Measurements from ENCODE around the gene SERPING1. TPM values are rescaled to one million over a fixed set of nuclear protein-coding genes. Genes with fewer than 3 reads are reported as not detected.
A peak's percentile ranks its signal among the peaks of the same experiment; 100 is the strongest.

SERPING1 gene
- not detected in 2 replicates for total RNA-seq

- peaks cover 30% of the 10 kb centered on the region for H3K27me3 Mint-ChIP-seq (ENCODE audit: insufficient read depth)
- no peaks in the 10 kb centered on the region for H3K36me3 Mint-ChIP-seq (ENCODE audit: low read depth)
Observed at GRCh38 chr11:57597461-57597915, at the start of gene SERPING1. SERPING1 (plus strand) TSS chr11:57597685; CDS start chr11:57598271, 586 bp downstream.

GRCh38 chr11:57547854-57548377 is 49.6 kb upstream of the SERPING1 start:
- H3K9me3 Mint-ChIP-seq = no peaks in the 10 kb centered on the region
- H3K27me3 Mint-ChIP-seq (ENCODE audit: insufficient read depth) = no peaks in the 10 kb centered on the region
- H3K27ac Mint-ChIP-seq = peak overlapping the region; percentile 63
- no peaks in the 10 kb centered on the region for H3K4me1 Mint-ChIP-seq (ENCODE audit: low read depth)
- no peak overlapping the region for H3K4me3 Mint-ChIP-seq
- DNase-seq (ENCODE audit: low spot score) = no peak
- intact Hi-C loops (cut with micrococcal nuclease) = no loop called here
- H3K36me3 Mint-ChIP-seq (ENCODE audit: low read depth) = peaks cover 33% of the 10 kb centered on the region

More at GRCh38 chr11:57597461-57597915, at the start of gene SERPING1:
- Mint-ChIP-seq H3K4me3 (no peak within 1 kb of the TSS), H3K9me3 (no peaks in the 10 kb centered on the region), H3K4me1 (ENCODE audit: low read depth) (no peaks in the 10 kb centered on the region), H3K27ac (no peak within 1 kb of the TSS)
- intact Hi-C loops (cut with micrococcal nuclease) = no loop called here
- no peak for DNase-seq (ENCODE audit: low spot score)

GRCh38 chr11:57549983-57550382 is 47.5 kb upstream of the SERPING1 start:
- Mint-ChIP-seq H3K4me1 (ENCODE audit: low read depth) (peaks cover under 1% of the 10 kb centered on the region), H3K4me3 (no peak overlapping the region), H3K27me3 (ENCODE audit: insufficient read depth) (no peaks in the 10 kb centered on the region), H3K9me3 (no peaks in the 10 kb centered on the region), H3K36me3 (ENCODE audit: low read depth) (peaks cover 49% of the 10 kb centered on the region), H3K27ac (no peak overlapping the region)
- no peak for DNase-seq (ENCODE audit: low spot score)
- intact Hi-C loops (cut with micrococcal nuclease) = no loop called here

DNA sequence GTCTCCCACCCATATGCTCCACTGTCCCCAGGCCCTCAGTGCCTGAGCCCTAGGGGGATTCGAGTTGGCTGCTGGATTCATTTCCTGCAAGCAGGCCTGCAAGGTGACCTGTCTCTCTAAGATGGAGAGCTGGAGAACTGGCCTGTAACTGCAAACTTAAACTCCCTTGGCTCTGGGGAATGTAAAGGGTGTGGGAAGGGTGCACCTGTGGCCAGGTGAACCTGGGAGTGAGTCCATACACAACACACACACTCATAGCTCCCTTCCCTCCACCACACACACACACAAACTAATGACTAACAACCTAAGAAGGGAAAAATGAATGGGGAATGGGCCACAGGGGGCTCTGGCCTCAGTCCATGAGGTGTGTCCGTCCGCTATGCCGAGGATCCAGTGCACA is 45.5 kb upstream of the SERPING1 start:
- Mint-ChIP-seq H3K4me1 (ENCODE audit: low read depth) (peaks cover 6% of the 10 kb centered on the region), H3K36me3 (ENCODE audit: low read depth) (peaks cover 56% of the 10 kb centered on the region), H3K27ac (no peak overlapping the region), H3K4me3 (no peak overlapping the region), H3K27me3 (ENCODE audit: insufficient read depth) (no peaks in the 10 kb centered on the region), H3K9me3 (no peaks in the 10 kb centered on the region)
- intact Hi-C loops (cut with micrococcal nuclease) = no loop called here
- no peak for DNase-seq (ENCODE audit: low spot score)

GRCh38 chr11:57552479-57552878 is 45.0 kb upstream of the SERPING1 start:
- Mint-ChIP-seq H3K36me3 (ENCODE audit: low read depth) (peaks cover 57% of the 10 kb centered on the region), H3K4me1 (ENCODE audit: low read depth) (peaks cover 6% of the 10 kb centered on the region), H3K4me3 (no peak overlapping the region), H3K27ac (no peak overlapping the region), H3K27me3 (ENCODE audit: insufficient read depth) (peaks cover 1% of the 10 kb centered on the region), H3K9me3 (no peaks in the 10 kb centered on the region)
- intact Hi-C loops (cut with micrococcal nuclease) = no loop called here
- no peak for DNase-seq (ENCODE audit: low spot score)

DNA sequence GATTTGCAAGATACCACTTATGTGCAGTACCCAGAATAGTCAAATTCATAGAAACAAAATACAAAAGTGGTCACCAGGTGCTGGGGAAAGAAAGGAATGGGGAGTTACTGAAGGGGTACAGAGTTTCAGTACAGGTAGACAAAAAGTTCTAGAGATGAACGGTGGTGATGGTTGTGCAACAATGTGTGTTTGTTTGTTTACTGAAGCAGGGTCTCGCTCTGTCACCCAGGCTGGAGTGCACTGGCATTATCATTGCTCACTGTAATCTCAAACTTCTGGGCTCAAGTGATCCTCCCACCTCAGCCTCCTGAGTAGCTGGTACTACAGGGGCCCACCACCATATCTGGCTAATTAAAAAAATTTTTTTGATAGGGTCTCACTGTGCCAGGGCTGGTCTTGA is 42.1 kb upstream of the SERPING1 start:
- DNase-seq (ENCODE audit: low spot score) = no peak
- H3K4me1 Mint-ChIP-seq (ENCODE audit: low read depth) = peaks cover 6% of the 10 kb centered on the region
- H3K27ac Mint-ChIP-seq = no peak overlapping the region
- H3K36me3 Mint-ChIP-seq (ENCODE audit: low read depth) = peaks cover 54% of the 10 kb centered on the region
- no peaks in the 10 kb centered on the region for H3K9me3 Mint-ChIP-seq
- peaks cover 1% of the 10 kb centered on the region for H3K27me3 Mint-ChIP-seq (ENCODE audit: insufficient read depth)
- H3K4me3 Mint-ChIP-seq = no peak overlapping the region
- intact Hi-C loops (cut with micrococcal nuclease) = no loop called here

DNA sequence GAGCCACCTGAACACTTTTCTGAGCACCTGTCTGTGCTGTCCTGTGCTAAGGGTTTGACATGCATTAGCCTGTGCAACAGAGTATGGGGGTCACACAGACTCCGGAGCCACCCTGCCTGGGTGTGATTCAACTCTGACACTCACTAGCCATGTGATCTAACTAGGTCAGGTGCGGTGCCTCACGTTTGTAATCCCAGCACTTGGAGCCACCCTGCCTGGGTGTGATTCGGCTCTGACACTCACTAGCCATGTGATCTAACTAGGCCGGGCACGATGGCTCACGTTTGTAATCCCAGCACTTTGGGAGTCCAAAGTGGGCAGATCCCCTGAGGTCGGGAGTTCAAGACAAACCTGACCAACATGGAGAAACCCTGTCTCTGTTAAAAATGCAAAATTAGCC is 41.4 kb upstream of the SERPING1 start:
- intact Hi-C loops (cut with micrococcal nuclease) = no loop called here
- DNase-seq (ENCODE audit: low spot score) = no peak
- Mint-ChIP-seq H3K9me3 (no peaks in the 10 kb centered on the region), H3K27me3 (ENCODE audit: insufficient read depth) (peaks cover 1% of the 10 kb centered on the region), H3K4me1 (ENCODE audit: low read depth) (peaks cover 8% of the 10 kb centered on the region), H3K36me3 (ENCODE audit: low read depth) (peaks cover 55% of the 10 kb centered on the region), H3K27ac (no peak overlapping the region), H3K4me3 (no peak overlapping the region)

DNA sequence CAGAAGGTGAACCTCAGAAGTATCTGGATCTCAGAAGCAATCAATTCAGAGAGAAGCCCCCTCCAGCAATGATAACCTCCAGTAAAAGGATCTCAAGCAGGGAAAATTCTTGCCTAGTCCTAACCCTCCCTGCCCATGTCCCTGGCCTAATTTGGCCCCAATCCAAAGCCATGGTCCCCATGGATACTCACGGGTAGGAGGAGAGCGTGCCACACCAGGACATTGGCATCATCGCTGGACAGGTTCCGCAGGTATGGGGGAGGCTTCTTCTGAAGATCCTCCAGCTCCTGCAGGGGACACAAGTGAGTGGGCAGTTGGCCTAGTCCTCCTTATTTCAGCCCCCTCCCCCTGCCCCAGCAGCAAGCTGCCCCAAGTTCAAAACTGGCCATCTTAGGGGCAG is 37.3 kb upstream of the SERPING1 start:
- peaks cover 44% of the 10 kb centered on the region for H3K36me3 Mint-ChIP-seq (ENCODE audit: low read depth)
- no peak overlapping the region for H3K27ac Mint-ChIP-seq
- DNase-seq (ENCODE audit: low spot score) = no peak
- intact Hi-C loops (cut with micrococcal nuclease) = no loop called here
- H3K4me3 Mint-ChIP-seq = no peak overlapping the region
- peaks cover 1% of the 10 kb centered on the region for H3K27me3 Mint-ChIP-seq (ENCODE audit: insufficient read depth)
- H3K9me3 Mint-ChIP-seq = no peaks in the 10 kb centered on the region
- H3K4me1 Mint-ChIP-seq (ENCODE audit: low read depth) = peaks cover 35% of the 10 kb centered on the region

GRCh38 chr11:57562596-57562995 is 34.9 kb upstream of the SERPING1 start:
- H3K27ac Mint-ChIP-seq = peak overlapping the region; percentile 76
- peaks cover 38% of the 10 kb centered on the region for H3K36me3 Mint-ChIP-seq (ENCODE audit: low read depth)
- H3K27me3 Mint-ChIP-seq (ENCODE audit: insufficient read depth) = no peaks in the 10 kb centered on the region
- intact Hi-C loops (cut with micrococcal nuclease) = no loop called here
- no peak for DNase-seq (ENCODE audit: low spot score)
- H3K9me3 Mint-ChIP-seq = no peaks in the 10 kb centered on the region
- H3K4me1 Mint-ChIP-seq (ENCODE audit: low read depth) = peaks cover 49% of the 10 kb centered on the region
- no peak overlapping the region for H3K4me3 Mint-ChIP-seq

- H3K27me3 Mint-ChIP-seq (ENCODE audit: insufficient read depth) = no peaks in the 10 kb centered on the region
- no peaks in the 10 kb centered on the region for H3K9me3 Mint-ChIP-seq
- peaks cover 26% of the 10 kb centered on the region for H3K36me3 Mint-ChIP-seq (ENCODE audit: low read depth)
- intact Hi-C loops (cut with micrococcal nuclease) = loop anchor here (1.0 to 5.0 kb wide), 4 partner anchors 36 to 1011 kb away; partner anchors contain the start of genes LPXN, TIMM10 and ZFP91
- peak; percentile 40 for DNase-seq (ENCODE audit: low spot score)
- H3K27ac Mint-ChIP-seq = peak overlapping the region; percentile 85
- peaks cover 54% of the 10 kb centered on the region for H3K4me1 Mint-ChIP-seq (ENCODE audit: low read depth)
- peak overlapping the region; percentile 99 for H3K4me3 Mint-ChIP-seq
Observed at GRCh38 chr11:57566005-57566904, 31.2 kb upstream of the SERPING1 start.

DNA sequence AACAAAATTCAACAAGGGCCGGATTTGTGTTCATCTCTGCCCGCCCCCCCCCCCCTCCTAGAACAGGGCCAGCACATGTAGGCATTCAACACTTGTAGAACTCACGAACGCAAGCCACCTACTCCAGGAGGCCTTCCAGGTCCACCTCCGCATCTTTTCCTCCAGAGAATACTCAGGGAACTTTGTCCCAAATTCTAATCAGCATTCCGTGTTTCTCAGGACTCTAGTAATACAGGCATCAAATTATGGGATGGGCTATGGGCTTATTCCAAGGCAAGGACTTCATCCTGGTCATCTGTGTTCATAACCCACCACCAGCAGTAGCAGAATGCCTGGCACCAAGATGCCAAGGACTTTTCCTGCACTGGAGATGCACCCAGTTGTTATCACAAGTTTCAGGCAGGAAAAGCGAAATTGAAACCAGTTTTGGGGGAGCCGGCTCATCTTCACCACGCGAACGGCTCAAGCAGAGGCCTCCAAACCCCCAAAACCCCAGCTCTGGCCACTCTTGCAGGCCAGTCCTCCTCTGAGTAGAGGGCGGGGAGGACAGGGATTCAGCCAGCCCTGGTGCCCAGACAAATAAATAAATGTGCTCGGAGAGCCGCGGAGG is 30.5 kb upstream of the SERPING1 start:
- Mint-ChIP-seq H3K27ac (peak overlapping the region; percentile 85), H3K9me3 (no peaks in the 10 kb centered on the region), H3K27me3 (ENCODE audit: insufficient read depth) (no peaks in the 10 kb centered on the region), H3K4me1 (ENCODE audit: low read depth) (peaks cover 47% of the 10 kb centered on the region), H3K36me3 (ENCODE audit: low read depth) (peaks cover 22% of the 10 kb centered on the region), H3K4me3 (peak overlapping the region; percentile 99)
- intact Hi-C loops (cut with micrococcal nuclease) = loop anchor here (1.0 to 5.0 kb wide), 4 partner anchors 37 to 1010 kb away; partner anchors contain the start of genes LPXN, TIMM10 and ZFP91
- DNase-seq (ENCODE audit: low spot score) = peak; percentile 40

GRCh38 chr11:57567515-57568329 is 29.8 kb upstream of the SERPING1 start, which contains the start of gene UBE2L6:
UBE2L6 (minus strand) TSS chr11:57567672; CDS start chr11:57567611, 61 bp downstream.
- Mint-ChIP-seq H3K9me3 (no peaks in the 10 kb centered on the region), H3K4me1 (ENCODE audit: low read depth) (peaks cover 41% of the 10 kb centered on the region), H3K27ac (peak within 1 kb of the TSS; percentile 97), H3K36me3 (ENCODE audit: low read depth) (peaks cover 21% of the 10 kb centered on the region), H3K4me3 (peak within 1 kb of the TSS; percentile 99), H3K27me3 (ENCODE audit: insufficient read depth) (no peaks in the 10 kb centered on the region)
- peak; percentile 53 for DNase-seq (ENCODE audit: low spot score)
- intact Hi-C loops (cut with micrococcal nuclease) = loop anchor here (1.0 to 5.0 kb wide), 12 partner anchors 74 to 1010 kb away; partner anchors contain the start of genes CLP1, LPXN, MED19 and SELENOH

Measured in activated T-helper 1 cell treated with anti-CD3 and anti-CD28 coated beads, Interleukin-12 subunit alpha, Interleukin-12 subunit beta, Interleukin-2, Interleukin-4 antibody, amounts not matched to agents 30 ng/mL and 10 ng/mL and 1 ng/mL, durations not matched to agents 14 hours and 24 hours and 36 hours (primary cell).